GM23338 (cell line): ENCODE data around the gene OGFOD2. TPM values are rescaled to one million over a fixed set of nuclear protein-coding genes. Genes with fewer than 3 reads are reported as not detected.

Experiments
- ATAC-seq: fragments of 200-7000 bp; cut with Tn5 transposase; 3 replicates; pipeline ENCODE4 v1.9.1; 2020
- DNase-seq: peaks from one replicate; pipeline ENCODE4 v3.0.0-alpha.2; 2015; ENCODE audit warnings: low spot score
- H2AFZ ChIP-seq: fragments of 200-600 bp; sonication (generic); 2 replicates; pipeline ENCODE4 v1.8.0; 2016; ENCODE audit warnings: antibody characterized with exemption, mild to moderate bottlenecking, moderate library complexity
- H3F3A ChIP-seq: fragments of 200-600 bp; sonication (generic); replicated peaks from 2 replicates; pipeline ENCODE4 v1.8.0; 2017; ENCODE audit warnings: antibody characterized with exemption, mixed run types, low read depth
- H3K27ac ChIP-seq: fragments of 200-600 bp; sonication (generic); 2 replicates; pipeline ENCODE4 v1.6.1; 2016; ENCODE audit warnings: low read depth
- H3K27me3 ChIP-seq: fragments of 200-600 bp; sonication (generic); 2 replicates; pipeline ENCODE4 v1.8.0; 2016; ENCODE audit warnings: mild to moderate bottlenecking, mixed run types, moderate library complexity; ENCODE audit not compliant: insufficient read depth
- H3K36me3 ChIP-seq: fragments of 200-600 bp; sonication (generic); 2 replicates; pipeline ENCODE4 v1.8.0; 2016; ENCODE audit warnings: mild to moderate bottlenecking; ENCODE audit not compliant: insufficient read depth
- H3K4me1 ChIP-seq: fragments of 200-600 bp; sonication (generic); 2 replicates; pipeline ENCODE4 v1.8.0; 2016; ENCODE audit warnings: mild to moderate bottlenecking, moderate library complexity; ENCODE audit not compliant: insufficient read depth
- H3K4me2 ChIP-seq: fragments of 200-600 bp; sonication (generic); 2 replicates; pipeline ENCODE4 v1.7.1; 2017; ENCODE audit warnings: mixed run types
- H3K4me3 ChIP-seq: fragments of 200-600 bp; sonication (generic); 2 replicates; pipeline ENCODE4 v1.6.1; 2016; ENCODE audit warnings: mixed run types
- H3K79me2 ChIP-seq: fragments of 200-600 bp; sonication (generic); replicated peaks from 2 replicates; pipeline ENCODE4 v1.8.0; 2017; ENCODE audit warnings: mild to moderate bottlenecking; ENCODE audit not compliant: insufficient read depth
- H3K9me2 ChIP-seq: fragments of 200-600 bp; sonication (generic); 2 replicates; pipeline ENCODE4 v1.8.0; 2017; ENCODE audit not compliant: insufficient read depth
- H4K20me1 ChIP-seq: fragments of 200-600 bp; sonication (generic); replicated peaks from 2 replicates; pipeline ENCODE4 v1.8.0; 2017; ENCODE audit warnings: mild to moderate bottlenecking; ENCODE audit not compliant: insufficient read depth
- H3K27ac Mint-ChIP-seq: 2 replicates; pipeline ENCODE4 v1.8.0; 2020; ENCODE audit warnings: inconsistent platforms, mild to moderate bottlenecking, moderate library complexity, mixed read lengths
- H3K27me3 Mint-ChIP-seq: 3 replicates; pipeline ENCODE4 v1.8.0; 2022; ENCODE audit warnings: low read depth, mild to moderate bottlenecking, moderate library complexity, mixed read lengths, inconsistent platforms; ENCODE audit not compliant: insufficient read depth, poor library complexity
- H3K36me3 Mint-ChIP-seq: 3 replicates; pipeline ENCODE4 v1.8.0; 2021; ENCODE audit warnings: low read depth, mild to moderate bottlenecking, inconsistent platforms, moderate library complexity, mixed read lengths
- H3K4me1 Mint-ChIP-seq: 3 replicates; pipeline ENCODE4 v1.8.0; 2020; ENCODE audit warnings: mild to moderate bottlenecking, inconsistent platforms, mixed read lengths
- H3K4me3 Mint-ChIP-seq: 3 replicates; pipeline ENCODE4 v1.8.0; 2021; ENCODE audit warnings: moderate library complexity, mild to moderate bottlenecking, inconsistent platforms, mixed read lengths
- H3K9me3 Mint-ChIP-seq: 3 replicates; pipeline ENCODE4 v1.8.0; 2020; ENCODE audit warnings: moderate library complexity, mild to moderate bottlenecking, inconsistent platforms, mixed read lengths
- CTCF ChIP-seq, 2 experiments: fragments of 200-600 bp in 1 of 2; sonication (generic) in 1 of 2; conservative IDR thresholded peaks; 2 replicates each; pipeline versions ENCODE4 v1.5.1 to v1.6.1; 2016 to 2017; ENCODE audit warnings: antibody characterized with exemption in 2 of 2, low read depth in 2 of 2, mild to moderate bottlenecking in 2 of 2, moderate library complexity in 1 of 2
- EZH2 ChIP-seq: fragments of 200-600 bp; sonication (generic); IDR thresholded peaks from one replicate; pipeline ENCODE4 v1.8.0; 2017; ENCODE audit warnings: antibody characterized with exemption, mild to moderate bottlenecking, low read depth; ENCODE audit not compliant: unreplicated experiment
- JUNB ChIP-seq: IDR thresholded peaks from one replicate; pipeline ENCODE4 v1.6.1; 2016; ENCODE audit warnings: antibody characterized with exemption; ENCODE audit not compliant: unreplicated experiment
- NANOG ChIP-seq: IDR thresholded peaks from 2 replicates; pipeline ENCODE4 v1.6.1; 2016; ENCODE audit warnings: antibody characterized with exemption, borderline replicate concordance
- REST ChIP-seq: IDR thresholded peaks from one replicate; pipeline ENCODE4 v1.6.1; 2018; ENCODE audit warnings: antibody characterized with exemption; ENCODE audit not compliant: unreplicated experiment
- ZNF114 ChIP-seq: fragments of 250-450 bp; sonication (Bioruptor Pico); IDR thresholded peaks from 2 replicates; pipeline ENCODE4 v1.5.0; 2020; ENCODE audit warnings: mild to moderate bottlenecking, moderate library complexity
- ZNF331 ChIP-seq: fragments of 250-450 bp; sonication (Bioruptor Pico); IDR thresholded peaks from 2 replicates; pipeline ENCODE4 v1.5.0; 2020; ENCODE audit warnings: low read depth, mild to moderate bottlenecking, moderate library complexity
- ZNF462 ChIP-seq: fragments of 250-450 bp; sonication (Bioruptor Pico); IDR thresholded peaks from 2 replicates; pipeline ENCODE4 v1.5.0; 2020; ENCODE audit warnings: mild to moderate bottlenecking, moderate library complexity
- polyA plus RNA-seq: library from polyadenylated mRNA; unstranded; fragments of >200 nt; fragmentation: Nextera tagmentation; extraction: Ambion mirVana; gene quantifications from 2 replicates; pipeline ENCODE4 v1.2.1, GENCODE V29; 2016
- total RNA-seq: library from RNA; depleted of rRNA; stranded (reverse); fragments of >200 nt; shearing (Covaris generic); gene quantifications from 2 replicates; pipeline ENCODE4 v1.2.3, GENCODE V29; 2014

OGFOD2 gene
- total and polyA plus RNA-seq, 2 experiments from 2014 or later: 13.1 to 16.1 TPM

- TF ChIP-seq ZNF462 (CRISPR knock-in tag): no peak
- no peak for TF ChIP-seq JUNB
- no peak for TF ChIP-seq ZNF114 (CRISPR knock-in tag)
- TF ChIP-seq EZH2: no peak
- no peak for TF ChIP-seq ZNF331 (CRISPR knock-in tag)
Measured at GRCh38 chr12:122929148-122929538, 45.9 kb upstream of the OGFOD2 start (continued).

- H2AFZ ChIP-seq: no peak overlapping the region
Measured at GRCh38 chr12:122929812-122930211, 45.2 kb upstream of the OGFOD2 start.

More at GRCh38 chr12:122929812-122930211, 45.2 kb upstream of the OGFOD2 start:
- no peak overlapping the region for H3K4me2 ChIP-seq
- no peaks in the 10 kb centered on the region for H3F3A ChIP-seq
- H3K4me3 ChIP-seq: no peak overlapping the region
- no peaks in the 10 kb centered on the region for H3K27me3 ChIP-seq
- Mint-ChIP-seq H3K27ac (no peak overlapping the region), H3K4me3 (no peak overlapping the region), H3K27me3 (peaks cover 7% of the 10 kb centered on the region), H3K4me1 (no peaks in the 10 kb centered on the region; the same call in 2 of the 3 replicates), H3K36me3 (no peaks in the 10 kb centered on the region), H3K9me3 (no peaks in the 10 kb centered on the region)
- no peak for DNase-seq
- H3K27ac ChIP-seq: no peak overlapping the region
- no peaks in the 10 kb centered on the region for H3K4me1 ChIP-seq
- no peaks in the 10 kb centered on the region for H3K79me2 ChIP-seq
- ATAC-seq: no peak
- no peaks in the 10 kb centered on the region; the same call in 1 of the 2 replicates for H4K20me1 ChIP-seq
- H3K36me3 ChIP-seq: no peaks in the 10 kb centered on the region
- TF ChIP-seq REST (no peak), NANOG (no peak), CTCF (conservative IDR thresholded peaks at IDR 0.05; ENCODE audit: low read depth in 2 of 2) (no peak), ZNF114 (CRISPR knock-in tag) (no peak), JUNB (no peak)
- no peaks in the 10 kb centered on the region for H3K9me2 ChIP-seq
